ENCODE data around the gene DDAH2. TPM values are rescaled to one million over a fixed set of nuclear protein-coding genes. Genes with fewer than 3 reads are reported as not detected.

The DDAH2 gene
- total RNA-seq, 1 experiment from 2014 or later = 68.2 TPM

GRCh38 chr6:31717499-31718222 is 11.4 kb downstream of the DDAH2 start:
- Histone ChIP-seq H3K4me1 (ENCODE audit: insufficient read depth, low read length, poor library complexity, severe bottlenecking) (no peaks in the 10 kb centered on the region), H3K27ac (ENCODE audit: low read depth, low read length, poor library complexity, severe bottlenecking) (no peak overlapping the region), H3K36me3 (ENCODE audit: insufficient read depth, low read length, poor library complexity, severe bottlenecking) (no peaks in the 10 kb centered on the region), H3K27me3 (replicated peaks; ENCODE audit: insufficient read depth, low read depth, low read length, poor library complexity) (no peaks in the 10 kb centered on the region), H3K9me3 (ENCODE audit: low read depth, low read length, poor library complexity, severe bottlenecking) (no peaks in the 10 kb centered on the region), H3K4me3 (ENCODE audit: low read depth, low read length, poor library complexity, severe bottlenecking) (no peak overlapping the region)
- TF ChIP-seq EZH2 (IDR thresholded peaks at IDR 0.05; ENCODE audit: borderline replicate concordance, low read depth, low read length, poor library complexity, severe bottlenecking) = no peak
- TF ChIP-seq CTCF (conservative IDR thresholded peaks at IDR 0.05; ENCODE audit: low read depth, low read length) = no peak
- no peak for DNase-seq (ENCODE audit: low spot score)
- ChIA-PET POLR2A (ENCODE audit: low non-redundant PET) (no interaction called here), CTCF (no interaction called here)
- BruUV-seq (replicated peaks) = no TSS peak
- intact Hi-C loops (cut with micrococcal nuclease; ENCODE audit: unreplicated experiment) = no loop called here

GRCh38 chr6:31715022-31715958 is 13.8 kb downstream of the DDAH2 start, which contains the start of gene LY6G6D:
TSS of gene LY6G6D (plus strand) at chr6:31715348. CDS start at chr6:31715356, 8 bp downstream.
- no peak for DNase-seq (ENCODE audit: low spot score)
- Histone ChIP-seq H3K27ac (ENCODE audit: low read depth, low read length, poor library complexity, severe bottlenecking) (no peak within 1 kb of the TSS), H3K4me1 (ENCODE audit: insufficient read depth, low read length, poor library complexity, severe bottlenecking) (no peaks in the 10 kb centered on the region), H3K4me3 (ENCODE audit: low read depth, low read length, poor library complexity, severe bottlenecking) (no peak within 1 kb of the TSS), H3K27me3 (replicated peaks; ENCODE audit: insufficient read depth, low read depth, low read length, poor library complexity) (no peaks in the 10 kb centered on the region), H3K36me3 (ENCODE audit: insufficient read depth, low read length, poor library complexity, severe bottlenecking) (no peaks in the 10 kb centered on the region), H3K9me3 (ENCODE audit: low read depth, low read length, poor library complexity, severe bottlenecking) (no peaks in the 10 kb centered on the region)
- no peak for TF ChIP-seq CTCF (conservative IDR thresholded peaks at IDR 0.05; ENCODE audit: low read depth, low read length)
- TF ChIP-seq EZH2 (IDR thresholded peaks at IDR 0.05; ENCODE audit: borderline replicate concordance, low read depth, low read length, poor library complexity, severe bottlenecking) = no peak
- ChIA-PET POLR2A (ENCODE audit: low non-redundant PET) (no interaction called here), CTCF (no interaction called here)
- BruUV-seq (replicated peaks) = no TSS peak
- intact Hi-C loops (cut with micrococcal nuclease; ENCODE audit: unreplicated experiment) = no loop called here

- Histone ChIP-seq H3K27me3 (replicated peaks; ENCODE audit: insufficient read depth, low read depth, low read length, poor library complexity) (no peaks in the 10 kb centered on the region), H3K4me1 (ENCODE audit: insufficient read depth, low read length, poor library complexity, severe bottlenecking) (no peaks in the 10 kb centered on the region), H3K9me3 (ENCODE audit: low read depth, low read length, poor library complexity, severe bottlenecking) (no peaks in the 10 kb centered on the region), H3K27ac (ENCODE audit: low read depth, low read length, poor library complexity, severe bottlenecking) (no peak overlapping the region), H3K4me3 (ENCODE audit: low read depth, low read length, poor library complexity, severe bottlenecking) (no peak overlapping the region), H3K36me3 (ENCODE audit: insufficient read depth, low read length, poor library complexity, severe bottlenecking) (no peaks in the 10 kb centered on the region)
- intact Hi-C loops (cut with micrococcal nuclease; ENCODE audit: unreplicated experiment) = no loop called here
- ChIA-PET CTCF (no interaction called here), POLR2A (ENCODE audit: low non-redundant PET) (no interaction called here)
- no peak for TF ChIP-seq EZH2 (IDR thresholded peaks at IDR 0.05; ENCODE audit: borderline replicate concordance, low read depth, low read length, poor library complexity, severe bottlenecking)
- no peak for TF ChIP-seq CTCF (conservative IDR thresholded peaks at IDR 0.05; ENCODE audit: low read depth, low read length)
- BruUV-seq (replicated peaks) = no TSS peak
- DNase-seq (ENCODE audit: low spot score) = no peak
Observed at GRCh38 chr6:31713991-31714684, 15.0 kb downstream of the DDAH2 start.

Data from A673 (cell line).